Calu3 (cell line): ENCODE results near the gene OGDH. TPM values are rescaled to one million over a fixed set of nuclear protein-coding genes. Genes with fewer than 3 reads are reported as not detected.

Source experiments
- BruUV-seq: library from RNA; stranded (reverse); fragments of 400-500 nt; replicated peaks from 2 replicates; lab custom pipeline; 2021; lab: Mats Ljungman, UMichigan
- CTCF ChIA-PET: fragments of 300-600 bp; sonication (Branson Sonifier 250); formaldehyde crosslinking; loops from one replicate; lab custom pipeline; 2022; ENCODE audit warnings: antibody characterized with exemption; lab: Charles Lee
- DNase-seq: peaks from one replicate; pipeline ENCODE4 v3.0.0; 2022
- H3K27ac Mint-ChIP-seq: one replicate; pipeline ENCODE4 v1.8.0; 2022; ENCODE audit warnings: mixed read lengths; ENCODE audit not compliant: unreplicated experiment
- H3K27me3 Mint-ChIP-seq: one replicate; pipeline ENCODE4 v1.8.0; 2022; ENCODE audit warnings: mixed read lengths; ENCODE audit not compliant: unreplicated experiment
- H3K36me3 Mint-ChIP-seq: one replicate; pipeline ENCODE4 v1.8.0; 2022; ENCODE audit warnings: mild to moderate bottlenecking, moderate library complexity, mixed read lengths; ENCODE audit not compliant: insufficient read depth, unreplicated experiment
- H3K4me1 Mint-ChIP-seq: one replicate; pipeline ENCODE4 v1.8.0; 2022; ENCODE audit warnings: mild to moderate bottlenecking, low read depth, mixed read lengths; ENCODE audit not compliant: unreplicated experiment
- H3K4me3 Mint-ChIP-seq: one replicate; pipeline ENCODE4 v1.8.0; 2022; ENCODE audit warnings: mild to moderate bottlenecking, low read depth, moderate library complexity, mixed read lengths; ENCODE audit not compliant: unreplicated experiment
- H3K9me3 Mint-ChIP-seq: one replicate; pipeline ENCODE4 v1.8.0; 2022; ENCODE audit warnings: low read depth, mixed read lengths; ENCODE audit not compliant: unreplicated experiment
- CTCF ChIP-seq: fragments of 200-600 bp; IDR thresholded peaks from one replicate; pipeline ENCODE4 v1.8.0; 2022; ENCODE audit warnings: antibody characterized with exemption; ENCODE audit not compliant: unreplicated experiment
- intact Hi-C: fragments of 100-400 bp; cut with micrococcal nuclease; formaldehyde crosslinking; loops from one replicate; pipeline ENCODE4 v1.10.0; 2022; ENCODE audit not compliant: unreplicated experiment
- total RNA-seq: library from RNA; stranded (reverse); gene quantifications from 2 replicates; pipeline ENCODE4 v1.2.3, GENCODE V29; 2022

The OGDH gene
- total RNA-seq, 1 experiment from 2014 or later: 100 TPM

- Mint-ChIP-seq H3K27me3 (no peaks in the 10 kb centered on the region), H3K36me3 (peaks cover 46% of the 10 kb centered on the region), H3K9me3 (no peaks in the 10 kb centered on the region), H3K4me3 (peak overlapping the region; percentile 95), H3K27ac (no peak overlapping the region), H3K4me1 (peaks cover 17% of the 10 kb centered on the region)
- intact Hi-C loops: no loop called here
- no TSS peak for BruUV-seq
- no peak for TF ChIP-seq CTCF
- CTCF ChIA-PET: interaction anchor here (0.6 to 3.3 kb wide), 4 partner anchors 10 to 265 kb away, joined by 3 to 23 read pairs (median 5); no protein-coding TSS in a partner anchor
- no peak for DNase-seq
Measured at GRCh38 chr7:44604941-44605340, 1.5 kb upstream of the OGDH start.

GRCh38 chr7:44607141-44608068, 978 bp downstream of the OGDH start:
- Mint-ChIP-seq H3K9me3 (no peaks in the 10 kb centered on the region), H3K36me3 (peaks cover 61% of the 10 kb centered on the region), H3K4me3 (peak overlapping the region; percentile 95), H3K4me1 (peaks cover 17% of the 10 kb centered on the region), H3K27ac (peak overlapping the region; percentile 95), H3K27me3 (no peaks in the 10 kb centered on the region)
- DNase-seq: no peak
- TF ChIP-seq CTCF: no peak
- intact Hi-C loops: loop anchor here (2.0 kb wide), 1 partner anchor 31 kb away; no protein-coding TSS in a partner anchor
- CTCF ChIA-PET: interaction anchor here (0.9 to 3.3 kb wide), 4 partner anchors 25 to 164 kb away, joined by 3 to 23 read pairs (median 7); partner anchors contain the start of gene TMED4
- TSS peak; percentile 74 for BruUV-seq

GRCh38 chr7:44608916-44609648, 2.7 kb downstream of the OGDH start:
- no TSS peak for BruUV-seq
- CTCF ChIA-PET: interaction anchor here (0.7 kb wide), 1 partner anchor 257 kb away, joined by 3 read pairs; no protein-coding TSS in a partner anchor

More at GRCh38 chr7:44608916-44609648, 2.7 kb downstream of the OGDH start:
- no peaks in the 10 kb centered on the region for H3K27me3 Mint-ChIP-seq
- H3K36me3 Mint-ChIP-seq: peaks cover 68% of the 10 kb centered on the region
- H3K4me1 Mint-ChIP-seq: peaks cover 18% of the 10 kb centered on the region
- peak overlapping the region; percentile 95 for H3K27ac Mint-ChIP-seq
- no peak overlapping the region for H3K4me3 Mint-ChIP-seq
- DNase-seq: no peak
- TF ChIP-seq CTCF: no peak
- no peaks in the 10 kb centered on the region for H3K9me3 Mint-ChIP-seq
- intact Hi-C loops: no loop called here
